Kidney epithelial cell (primary cell): ENCODE results near the gene BMP10. TPM values are rescaled to one million over a fixed set of nuclear protein-coding genes. Genes with fewer than 3 reads are reported as not detected.

Experiments used
- DNase-seq: peaks from one replicate; pipeline ENCODE4 v3.0.0-alpha.2; 2010; ENCODE audit warnings: low read depth
- H3K27me3 ChIP-seq: 2 replicates; pipeline ENCODE4 v1.6.0; 2011; ENCODE audit warnings: low read length; ENCODE audit not compliant: control insufficient read depth, insufficient read depth
- H3K36me3 ChIP-seq: 2 replicates; pipeline ENCODE4 v1.5.1; 2011; ENCODE audit warnings: low read length; ENCODE audit not compliant: control insufficient read depth, insufficient read depth
- H3K4me3 ChIP-seq: 2 replicates; pipeline ENCODE4 v1.5.1; 2011; ENCODE audit warnings: low read depth, mild to moderate bottlenecking, control low read depth, low read length
- CTCF ChIP-seq: IDR thresholded peaks from 2 replicates; pipeline ENCODE4 v1.5.1; 2011; ENCODE audit warnings: mild to moderate bottlenecking, moderate library complexity, low read length, control low read depth, inconsistent platforms; ENCODE audit not compliant: insufficient read depth, poor library complexity, severe bottlenecking
- total RNA-seq: library from RNA; depleted of rRNA; stranded (reverse); fragments of >200 nt; gene quantifications from 2 replicates; pipeline ENCODE4 v1.2.3, GENCODE V29; 2015

The BMP10 gene
- total RNA-seq, 1 donor from 2014 or later = not detected

GRCh38 chr2:68857202-68857845 lies 13.9 kb downstream of the BMP10 start:
- no peaks in the 10 kb centered on the region for H3K36me3 ChIP-seq

GRCh38 chr2:68855550-68855949 lies 15.6 kb downstream of the BMP10 start:
- H3K36me3 ChIP-seq = no peaks in the 10 kb centered on the region
- DNase-seq = no peak
- H3K4me3 ChIP-seq = no peak overlapping the region
- no peaks in the 10 kb centered on the region for H3K27me3 ChIP-seq
- no peak for TF ChIP-seq CTCF

More at GRCh38 chr2:68857202-68857845, 13.9 kb downstream of the BMP10 start:
- no peaks in the 10 kb centered on the region for H3K27me3 ChIP-seq
- H3K4me3 ChIP-seq = no peak overlapping the region
- no peak for DNase-seq
- TF ChIP-seq CTCF = no peak

GRCh38 chr2:68854476-68854875 lies 16.7 kb downstream of the BMP10 start:
- Histone ChIP-seq H3K36me3 (no peaks in the 10 kb centered on the region), H3K4me3 (no peak overlapping the region), H3K27me3 (no peaks in the 10 kb centered on the region)
- DNase-seq = no peak
- no peak for TF ChIP-seq CTCF

GRCh38 chr2:68853915-68854314 lies 17.3 kb downstream of the BMP10 start:
- no peak for TF ChIP-seq CTCF

GRCh38 chr2:68853035-68853434 lies 18.2 kb downstream of the BMP10 start:
- H3K27me3 ChIP-seq = no peaks in the 10 kb centered on the region
- DNase-seq = no peak
- no peaks in the 10 kb centered on the region for H3K36me3 ChIP-seq
- TF ChIP-seq CTCF = no peak
- H3K4me3 ChIP-seq = no peak overlapping the region

More at GRCh38 chr2:68853915-68854314, 17.3 kb downstream of the BMP10 start:
- Histone ChIP-seq H3K27me3 (no peaks in the 10 kb centered on the region), H3K4me3 (no peak overlapping the region), H3K36me3 (no peaks in the 10 kb centered on the region)
- DNase-seq = no peak

- H3K27me3 ChIP-seq = no peaks in the 10 kb centered on the region
- H3K4me3 ChIP-seq = no peak overlapping the region
- TF ChIP-seq CTCF = no peak
- DNase-seq = no peak
- H3K36me3 ChIP-seq = no peaks in the 10 kb centered on the region
Observed at GRCh38 chr2:68850524-68850923, 20.7 kb downstream of the BMP10 start.
